Measurements from ENCODE around the gene CCDC71L. TPM values are rescaled to one million over a fixed set of nuclear protein-coding genes. Genes with fewer than 3 reads are reported as not detected.

CCDC71L gene
- polyA plus RNA-seq, 1 donor from 2014 or later = 38.3 TPM

DNA sequence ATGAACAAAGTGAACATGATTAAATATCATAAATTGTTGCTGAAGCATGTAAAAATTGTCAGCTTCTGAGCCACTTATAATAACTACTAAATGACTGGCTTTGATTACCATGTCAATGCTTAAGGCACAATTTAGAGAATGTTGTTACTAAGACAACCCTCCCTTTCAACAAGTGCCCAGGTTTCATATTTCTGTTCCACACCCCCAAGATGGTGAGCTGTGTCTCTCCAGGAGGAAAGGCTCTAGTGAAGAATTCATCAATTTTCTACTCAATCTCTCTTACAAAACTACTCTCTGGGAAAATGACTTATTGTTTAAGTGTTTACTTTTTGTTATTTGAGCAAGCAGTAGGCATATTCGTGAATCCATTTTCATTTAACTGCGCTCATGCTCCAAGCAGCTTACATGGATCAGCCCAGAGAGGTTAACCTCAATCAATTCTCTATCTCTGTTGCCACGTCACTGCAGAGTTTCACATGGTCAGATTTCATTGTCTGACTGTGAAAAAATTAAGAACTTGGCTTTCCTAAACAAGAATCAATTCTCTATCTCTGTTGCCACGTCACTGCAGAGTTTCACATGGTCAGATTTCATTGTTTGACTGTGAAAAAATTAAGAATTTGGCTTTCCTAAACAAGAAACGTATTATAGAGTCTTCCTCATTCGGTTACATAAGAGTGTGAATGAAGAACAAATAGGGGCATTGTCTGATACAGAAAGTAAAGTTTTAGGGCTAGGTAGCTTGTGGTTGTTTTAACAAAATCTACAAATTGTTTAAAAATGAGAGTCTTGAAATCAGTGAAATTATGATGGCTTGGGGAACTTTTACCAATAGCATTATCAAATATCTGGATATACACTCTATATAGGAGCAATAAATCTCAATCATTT lies 49.7 kb downstream of the CCDC71L start:
- Histone ChIP-seq H3K4me3 (ENCODE audit: low read length) (no peak overlapping the region), H3K27ac (ENCODE audit: low read length) (no peak overlapping the region), H3K9ac (ENCODE audit: low read length) (no peak overlapping the region), H3K4me2 (ENCODE audit: low read length) (no peak overlapping the region), H3F3A (ENCODE audit: insufficient read depth, low read length, poor library complexity, severe bottlenecking) (no peaks in the 10 kb centered on the region), H3K9me3 (ENCODE audit: low read length) (no peaks in the 10 kb centered on the region), H3K9me2 (ENCODE audit: insufficient read depth, low read length) (no peaks in the 10 kb centered on the region), H3K79me2 (replicated peaks; ENCODE audit: insufficient read depth, low read length) (no peaks in the 10 kb centered on the region), H3K27me3 (ENCODE audit: insufficient read depth, low read depth, low read length) (no peaks in the 10 kb centered on the region), H4K20me1 (ENCODE audit: insufficient read depth) (no peaks in the 10 kb centered on the region), H3K36me3 (ENCODE audit: insufficient read depth, low read length) (no peaks in the 10 kb centered on the region), H2AFZ (ENCODE audit: low read depth, low read length) (no peak overlapping the region)
- TF ChIP-seq, protein P1, sequence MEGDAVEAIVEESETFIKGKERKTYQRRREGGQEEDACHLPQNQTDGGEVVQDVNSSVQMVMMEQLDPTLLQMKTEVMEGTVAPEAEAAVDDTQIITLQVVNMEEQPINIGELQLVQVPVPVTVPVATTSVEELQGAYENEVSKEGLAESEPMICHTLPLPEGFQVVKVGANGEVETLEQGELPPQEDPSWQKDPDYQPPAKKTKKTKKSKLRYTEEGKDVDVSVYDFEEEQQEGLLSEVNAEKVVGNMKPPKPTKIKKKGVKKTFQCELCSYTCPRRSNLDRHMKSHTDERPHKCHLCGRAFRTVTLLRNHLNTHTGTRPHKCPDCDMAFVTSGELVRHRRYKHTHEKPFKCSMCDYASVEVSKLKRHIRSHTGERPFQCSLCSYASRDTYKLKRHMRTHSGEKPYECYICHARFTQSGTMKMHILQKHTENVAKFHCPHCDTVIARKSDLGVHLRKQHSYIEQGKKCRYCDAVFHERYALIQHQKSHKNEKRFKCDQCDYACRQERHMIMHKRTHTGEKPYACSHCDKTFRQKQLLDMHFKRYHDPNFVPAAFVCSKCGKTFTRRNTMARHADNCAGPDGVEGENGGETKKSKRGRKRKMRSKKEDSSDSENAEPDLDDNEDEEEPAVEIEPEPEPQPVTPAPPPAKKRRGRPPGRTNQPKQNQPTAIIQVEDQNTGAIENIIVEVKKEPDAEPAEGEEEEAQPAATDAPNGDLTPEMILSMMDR (IDR thresholded peaks at IDR 0.05; ENCODE audit: poor library complexity, severe bottlenecking) = no peak
- no peak for TF ChIP-seq RAD21 (conservative IDR thresholded peaks at IDR 0.05)

DNA sequence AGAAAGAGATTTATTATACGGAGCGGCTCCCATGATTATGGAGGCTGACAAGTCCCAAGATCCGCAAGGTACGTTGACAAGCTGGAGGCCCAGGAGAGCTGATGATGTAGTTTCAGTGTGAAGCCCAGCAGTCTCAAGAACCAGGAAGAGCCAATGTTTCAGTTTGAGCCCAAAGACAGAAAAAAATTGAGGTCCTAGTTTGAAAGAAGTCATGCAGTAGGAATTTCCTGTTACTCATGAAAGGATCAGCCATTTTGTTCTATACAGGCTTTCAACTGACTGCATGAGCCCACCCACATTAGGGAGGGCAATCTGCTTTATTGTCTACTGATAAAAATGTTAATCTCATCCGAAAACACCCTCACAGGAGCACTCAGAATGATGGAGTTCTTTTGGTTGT lies 51.5 kb downstream of the CCDC71L start:
- no peak overlapping the region for H3K27ac ChIP-seq (ENCODE audit: low read length)
- H3K79me2 ChIP-seq (replicated peaks; ENCODE audit: insufficient read depth, low read length) = no peaks in the 10 kb centered on the region
- no peaks in the 10 kb centered on the region for H3F3A ChIP-seq (ENCODE audit: insufficient read depth, low read length, poor library complexity, severe bottlenecking)
- H3K36me3 ChIP-seq (ENCODE audit: insufficient read depth, low read length) = no peaks in the 10 kb centered on the region
- no peaks in the 10 kb centered on the region for H4K20me1 ChIP-seq (ENCODE audit: insufficient read depth)
- H3K27me3 ChIP-seq (ENCODE audit: insufficient read depth, low read depth, low read length) = no peaks in the 10 kb centered on the region
- H3K9me3 ChIP-seq (ENCODE audit: low read length) = no peaks in the 10 kb centered on the region
- no peaks in the 10 kb centered on the region for H3K9me2 ChIP-seq (ENCODE audit: insufficient read depth, low read length)
- H3K4me2 ChIP-seq (ENCODE audit: low read length) = no peak overlapping the region
- H2AFZ ChIP-seq (ENCODE audit: low read depth, low read length) = no peak overlapping the region
- H3K9ac ChIP-seq (ENCODE audit: low read length) = no peak overlapping the region
- no peak for TF ChIP-seq SMC3 (conservative IDR thresholded peaks at IDR 0.05; ENCODE audit: poor library complexity)
- TF ChIP-seq MXI1 (conservative IDR thresholded peaks at IDR 0.05; ENCODE audit: poor library complexity, severe bottlenecking) = no peak
- no peak for TF ChIP-seq RAD21 (conservative IDR thresholded peaks at IDR 0.05)
- no peak for TF ChIP-seq TAF1 (IDR thresholded peaks at IDR 0.05; ENCODE audit: low read depth)
- TF ChIP-seq, protein P1 (IDR thresholded peaks at IDR 0.05; ENCODE audit: poor library complexity, severe bottlenecking) = no peak
- TF ChIP-seq EP300 (conservative IDR thresholded peaks at IDR 0.05; ENCODE audit: poor library complexity, severe bottlenecking) = no peak
- TF ChIP-seq EZH2 (IDR thresholded peaks at IDR 0.05; ENCODE audit: borderline replicate concordance, insufficient read depth, low read length, poor library complexity, severe bottlenecking) = no peak
- no peak for TF ChIP-seq POLR2AphosphoS5 (IDR thresholded peaks at IDR 0.05)
- TF ChIP-seq, protein P2, sequence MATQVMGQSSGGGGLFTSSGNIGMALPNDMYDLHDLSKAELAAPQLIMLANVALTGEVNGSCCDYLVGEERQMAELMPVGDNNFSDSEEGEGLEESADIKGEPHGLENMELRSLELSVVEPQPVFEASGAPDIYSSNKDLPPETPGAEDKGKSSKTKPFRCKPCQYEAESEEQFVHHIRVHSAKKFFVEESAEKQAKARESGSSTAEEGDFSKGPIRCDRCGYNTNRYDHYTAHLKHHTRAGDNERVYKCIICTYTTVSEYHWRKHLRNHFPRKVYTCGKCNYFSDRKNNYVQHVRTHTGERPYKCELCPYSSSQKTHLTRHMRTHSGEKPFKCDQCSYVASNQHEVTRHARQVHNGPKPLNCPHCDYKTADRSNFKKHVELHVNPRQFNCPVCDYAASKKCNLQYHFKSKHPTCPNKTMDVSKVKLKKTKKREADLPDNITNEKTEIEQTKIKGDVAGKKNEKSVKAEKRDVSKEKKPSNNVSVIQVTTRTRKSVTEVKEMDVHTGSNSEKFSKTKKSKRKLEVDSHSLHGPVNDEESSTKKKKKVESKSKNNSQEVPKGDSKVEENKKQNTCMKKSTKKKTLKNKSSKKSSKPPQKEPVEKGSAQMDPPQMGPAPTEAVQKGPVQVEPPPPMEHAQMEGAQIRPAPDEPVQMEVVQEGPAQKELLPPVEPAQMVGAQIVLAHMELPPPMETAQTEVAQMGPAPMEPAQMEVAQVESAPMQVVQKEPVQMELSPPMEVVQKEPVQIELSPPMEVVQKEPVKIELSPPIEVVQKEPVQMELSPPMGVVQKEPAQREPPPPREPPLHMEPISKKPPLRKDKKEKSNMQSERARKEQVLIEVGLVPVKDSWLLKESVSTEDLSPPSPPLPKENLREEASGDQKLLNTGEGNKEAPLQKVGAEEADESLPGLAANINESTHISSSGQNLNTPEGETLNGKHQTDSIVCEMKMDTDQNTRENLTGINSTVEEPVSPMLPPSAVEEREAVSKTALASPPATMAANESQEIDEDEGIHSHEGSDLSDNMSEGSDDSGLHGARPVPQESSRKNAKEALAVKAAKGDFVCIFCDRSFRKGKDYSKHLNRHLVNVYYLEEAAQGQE (IDR thresholded peaks at IDR 0.05; ENCODE audit: borderline replicate concordance) = no peak
- H3K4me3 ChIP-seq (ENCODE audit: low read length) = no peak overlapping the region
